Fibroblast of lung (primary cell): ENCODE data around the gene NRCAM.

ENCODE experiments used
- EZH2 ChIP-seq: IDR thresholded peaks from 2 replicates; pipeline ENCODE4 v1.5.1; 2012; ENCODE audit warnings: low read length, control low read depth, mild to moderate bottlenecking; ENCODE audit errors: missing control alignments
- TF ChIP-seq, protein P1 (sequence below), 2 donors: IDR thresholded peaks in 1 of 2; conservative IDR thresholded peaks in 1 of 2; 1 replicate in 1 of 2; 2 replicates in 1 of 2; pipeline ENCODE4 v1.5.1; 2011 to 2012; ENCODE audit warnings: low read length in 2 of 2, control low read depth in 1 of 2, inconsistent platforms in 1 of 2, low read depth in 1 of 2, mild to moderate bottlenecking in 1 of 2

DNA sequence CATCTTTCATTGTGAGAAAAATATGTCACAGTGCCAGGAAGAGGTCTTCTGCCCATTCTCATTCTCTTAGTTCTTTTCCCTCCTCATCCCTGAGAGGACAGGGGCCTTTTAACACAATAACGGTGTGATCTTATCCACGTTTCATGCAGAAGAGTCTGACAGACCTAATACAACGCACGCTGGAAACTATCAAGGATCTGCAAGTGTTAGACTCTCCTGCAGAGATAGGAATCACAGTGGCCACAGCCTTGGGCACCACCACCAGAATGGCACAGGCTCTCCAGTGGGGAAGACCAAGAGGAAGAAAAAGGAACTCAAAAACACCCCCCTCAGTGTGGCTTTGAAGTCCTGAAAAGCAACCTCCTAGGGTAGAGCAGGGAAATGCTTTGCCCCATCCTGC lies 253.5 kb downstream of the NRCAM start:
- TF ChIP-seq, protein P1, sequence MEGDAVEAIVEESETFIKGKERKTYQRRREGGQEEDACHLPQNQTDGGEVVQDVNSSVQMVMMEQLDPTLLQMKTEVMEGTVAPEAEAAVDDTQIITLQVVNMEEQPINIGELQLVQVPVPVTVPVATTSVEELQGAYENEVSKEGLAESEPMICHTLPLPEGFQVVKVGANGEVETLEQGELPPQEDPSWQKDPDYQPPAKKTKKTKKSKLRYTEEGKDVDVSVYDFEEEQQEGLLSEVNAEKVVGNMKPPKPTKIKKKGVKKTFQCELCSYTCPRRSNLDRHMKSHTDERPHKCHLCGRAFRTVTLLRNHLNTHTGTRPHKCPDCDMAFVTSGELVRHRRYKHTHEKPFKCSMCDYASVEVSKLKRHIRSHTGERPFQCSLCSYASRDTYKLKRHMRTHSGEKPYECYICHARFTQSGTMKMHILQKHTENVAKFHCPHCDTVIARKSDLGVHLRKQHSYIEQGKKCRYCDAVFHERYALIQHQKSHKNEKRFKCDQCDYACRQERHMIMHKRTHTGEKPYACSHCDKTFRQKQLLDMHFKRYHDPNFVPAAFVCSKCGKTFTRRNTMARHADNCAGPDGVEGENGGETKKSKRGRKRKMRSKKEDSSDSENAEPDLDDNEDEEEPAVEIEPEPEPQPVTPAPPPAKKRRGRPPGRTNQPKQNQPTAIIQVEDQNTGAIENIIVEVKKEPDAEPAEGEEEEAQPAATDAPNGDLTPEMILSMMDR (conservative IDR thresholded peaks at IDR 0.05 in 1 of 2, IDR thresholded peaks at IDR 0.05 in 1 of 2; ENCODE audit: low read depth in 1 of 2, low read length in 2 of 2) = no peak
- TF ChIP-seq EZH2 = no peak
